ENCODE results near the gene NR1I3. TPM values are rescaled to one million over a fixed set of nuclear protein-coding genes. Genes with fewer than 3 reads are reported as not detected.

Gene NR1I3
- polyA plus RNA-seq, 1 of the 3 experiments (the other 2 are of a cell fraction) = not detected

DNA sequence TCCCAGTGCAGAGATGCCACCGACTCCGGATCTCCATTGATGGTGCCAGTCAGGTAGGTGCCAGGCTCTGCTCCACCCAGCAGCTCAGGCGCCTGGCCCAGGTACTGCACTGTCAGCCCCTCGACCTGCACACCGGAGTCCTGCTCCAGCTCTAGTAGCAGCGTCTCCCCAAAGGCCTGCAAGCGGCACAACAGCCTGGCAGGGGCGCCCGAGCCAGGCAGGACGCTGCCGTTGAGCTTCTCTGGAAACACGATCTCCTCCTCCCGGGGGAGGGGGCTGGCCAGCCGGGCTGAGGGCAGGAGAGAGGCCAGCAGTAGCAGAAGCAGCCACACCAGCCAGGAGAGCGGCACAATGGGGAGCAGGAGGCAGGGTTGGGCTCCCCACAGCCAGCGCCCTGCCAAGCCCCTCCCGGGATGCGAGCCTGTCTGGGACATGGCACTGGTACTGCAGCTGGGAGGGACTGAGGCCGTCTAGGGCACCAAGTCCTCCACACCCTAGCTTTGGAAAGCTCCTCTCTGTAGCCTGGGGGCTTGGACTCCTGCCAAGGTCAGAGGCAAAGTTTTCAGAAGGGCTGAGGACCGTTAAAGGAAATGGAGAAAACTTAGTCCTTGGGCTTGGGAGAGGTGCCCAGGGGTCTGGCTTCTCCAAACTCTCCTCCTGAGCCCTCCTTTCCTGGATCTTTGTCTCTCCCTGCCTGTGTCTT, 39.7 kb downstream of the NR1I3 start:
- Histone ChIP-seq H3K4me2 (peak overlapping the region; percentile 79), H3F3A (replicated peaks; ENCODE audit: insufficient read depth) (peaks cover 4% of the 10 kb centered on the region), H3K79me2 (ENCODE audit: insufficient read depth) (peaks cover 11% of the 10 kb centered on the region), H2AFZ (ENCODE audit: low read depth) (peak overlapping the region; percentile 94), H3K9me2 (no peaks in the 10 kb centered on the region), H3K36me3 (replicated peaks in 1 of 2; ENCODE audit: control insufficient read depth in 1 of 2, insufficient read depth in 2 of 2, low read length in 1 of 2) (peaks cover 0 to 2% of the 10 kb centered on the region in 2 experiments), H4K20me1 (ENCODE audit: insufficient read depth) (no peaks in the 10 kb centered on the region), H3K9ac (peak overlapping the region; percentile 66; the same call in 1 of the 2 replicates), H3K9me3 (no peaks in the 10 kb centered on the region), H3K27ac (ENCODE audit: low read depth in 2 of 2, low read length in 1 of 2) (peak overlapping the region; percentile 84 to 99), H3K4me1 (ENCODE audit: control insufficient read depth in 1 of 2, insufficient read depth in 2 of 2, low read depth in 1 of 2, low read length in 1 of 2) (peaks cover 29 to 73% of the 10 kb centered on the region in 2 experiments), H3K4me3 (ENCODE audit: low read depth in 2 of 2, low read length in 1 of 2) (peak overlapping the region; percentile 42 to 57), H3K27me3 (ENCODE audit: insufficient read depth) (no peaks in the 10 kb centered on the region)
- peak; percentile 71 for DNase-seq
- CTCF ChIA-PET = interaction anchor here (0.8 to 3.2 kb wide), 3 partner anchors 10 to 32 kb away, joined by 3 to 13 read pairs (median 7); partner anchors contain the start of genes PPOX and TOMM40L
- WGBS (ENCODE audit: low lambda C conversion rate) = 36% methylated on average over 13 of the region's 20 CpGs
- POLR2A ChIA-PET = interaction anchor here (0.7 to 1.3 kb wide), 4 partner anchors 13 to 191 kb away, joined by 3 to 5 read pairs (median 4); partner anchors contain the start of gene TOMM40L
- peak; percentile 41 for TF ChIP-seq NFIC (IDR thresholded peaks at IDR 0.05; ENCODE audit: borderline replicate concordance)
- 0 out of 2 replicates have a peak, but pooled peaks have one; percentile 34 for TF ChIP-seq MXI1 (IDR thresholded peaks at IDR 0.05; ENCODE audit: low read depth, low read length)
- TF ChIP-seq, protein P1, sequence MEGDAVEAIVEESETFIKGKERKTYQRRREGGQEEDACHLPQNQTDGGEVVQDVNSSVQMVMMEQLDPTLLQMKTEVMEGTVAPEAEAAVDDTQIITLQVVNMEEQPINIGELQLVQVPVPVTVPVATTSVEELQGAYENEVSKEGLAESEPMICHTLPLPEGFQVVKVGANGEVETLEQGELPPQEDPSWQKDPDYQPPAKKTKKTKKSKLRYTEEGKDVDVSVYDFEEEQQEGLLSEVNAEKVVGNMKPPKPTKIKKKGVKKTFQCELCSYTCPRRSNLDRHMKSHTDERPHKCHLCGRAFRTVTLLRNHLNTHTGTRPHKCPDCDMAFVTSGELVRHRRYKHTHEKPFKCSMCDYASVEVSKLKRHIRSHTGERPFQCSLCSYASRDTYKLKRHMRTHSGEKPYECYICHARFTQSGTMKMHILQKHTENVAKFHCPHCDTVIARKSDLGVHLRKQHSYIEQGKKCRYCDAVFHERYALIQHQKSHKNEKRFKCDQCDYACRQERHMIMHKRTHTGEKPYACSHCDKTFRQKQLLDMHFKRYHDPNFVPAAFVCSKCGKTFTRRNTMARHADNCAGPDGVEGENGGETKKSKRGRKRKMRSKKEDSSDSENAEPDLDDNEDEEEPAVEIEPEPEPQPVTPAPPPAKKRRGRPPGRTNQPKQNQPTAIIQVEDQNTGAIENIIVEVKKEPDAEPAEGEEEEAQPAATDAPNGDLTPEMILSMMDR (IDR thresholded peaks at IDR 0.05) = 0 out of 2 replicates have a peak, but pooled peaks have one; percentile 16
- TF ChIP-seq GABPA (IDR thresholded peaks at IDR 0.05; ENCODE audit: low read depth) = no peak
- no peak for TF ChIP-seq EZH2phosphoT487 (IDR thresholded peaks at IDR 0.05; ENCODE audit: borderline replicate concordance, low read depth)

DNA sequence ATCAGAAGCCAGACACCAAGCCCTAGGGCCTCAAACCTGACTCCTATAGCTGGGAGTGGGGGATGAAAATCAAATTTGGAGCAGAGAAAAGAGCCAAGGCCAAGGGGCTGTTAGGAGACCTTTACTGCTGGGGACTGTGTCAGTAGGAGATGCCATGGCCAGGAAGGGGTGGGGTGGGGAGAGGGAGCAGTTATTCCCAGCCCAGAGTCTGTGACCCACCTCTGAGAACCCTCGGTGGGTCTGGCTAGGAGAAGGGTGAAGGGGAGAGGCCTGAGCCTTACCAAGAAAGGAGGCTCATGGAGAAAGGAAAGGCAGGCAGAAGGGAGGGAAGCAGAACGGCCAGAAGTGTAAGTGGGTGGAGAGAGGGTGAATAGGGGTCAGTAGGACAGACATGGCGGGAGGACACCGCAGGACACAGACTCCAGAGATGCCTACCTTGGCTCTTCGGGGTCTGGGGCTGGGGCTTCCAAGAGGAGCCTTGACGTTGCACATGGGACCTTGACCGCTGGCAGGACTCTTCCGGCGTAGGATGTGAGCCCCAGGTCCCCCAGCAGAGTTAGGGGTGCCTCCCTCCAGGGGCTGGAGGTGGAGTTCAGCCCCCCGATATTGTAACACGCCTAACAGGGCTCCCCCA, 40.3 kb downstream of the NR1I3 start:
- CTCF ChIA-PET = interaction anchor here (0.8 to 7.0 kb wide), 6 partner anchors 11 to 184 kb away, joined by 3 to 62 read pairs (median 4); partner anchors contain the start of gene TOMM40L

More for the DNA sequence above, 40.3 kb downstream of the NR1I3 start:
- Histone ChIP-seq H3K27me3 (ENCODE audit: insufficient read depth) (no peaks in the 10 kb centered on the region), H3K27ac (ENCODE audit: low read depth in 2 of 2, low read length in 1 of 2) (peak overlapping the region; percentile 84 to 99), H3K9me3 (no peaks in the 10 kb centered on the region), H3K4me2 (peak overlapping the region; percentile 79), H3K36me3 (replicated peaks in 1 of 2; ENCODE audit: control insufficient read depth in 1 of 2, insufficient read depth in 2 of 2, low read length in 1 of 2) (peaks cover 0 to 4% of the 10 kb centered on the region in 2 experiments), H3K79me2 (ENCODE audit: insufficient read depth) (peaks cover 5% of the 10 kb centered on the region), H2AFZ (ENCODE audit: low read depth) (peak overlapping the region; percentile 94), H3K4me3 (ENCODE audit: low read depth in 2 of 2, low read length in 1 of 2) (peak overlapping the region; percentile 42 to 57), H3K9me2 (no peaks in the 10 kb centered on the region), H3K9ac (peak overlapping the region; percentile 66), H3K4me1 (ENCODE audit: control insufficient read depth in 1 of 2, insufficient read depth in 2 of 2, low read depth in 1 of 2, low read length in 1 of 2) (peaks cover 28 to 75% of the 10 kb centered on the region in 2 experiments), H4K20me1 (ENCODE audit: insufficient read depth) (no peaks in the 10 kb centered on the region), H3F3A (replicated peaks; ENCODE audit: insufficient read depth) (peaks cover 4% of the 10 kb centered on the region)
- TF ChIP-seq GABPA (IDR thresholded peaks at IDR 0.05; ENCODE audit: low read depth) (no peak), MXI1 (IDR thresholded peaks at IDR 0.05; ENCODE audit: low read depth, low read length) (no peak), NFIC (IDR thresholded peaks at IDR 0.05; ENCODE audit: borderline replicate concordance) (no peak), EP300 (IDR thresholded peaks at IDR 0.05; ENCODE audit: borderline replicate concordance in 1 of 2, low read depth in 1 of 2, low read length in 1 of 2) (0 out of 4 replicates have a peak, but pooled peaks of 1 of the 2 experiments have one; percentile 17), EZH2phosphoT487 (IDR thresholded peaks at IDR 0.05; ENCODE audit: borderline replicate concordance, low read depth) (no peak), MEF2A (IDR thresholded peaks at IDR 0.05; ENCODE audit: borderline replicate concordance, low read depth) (no peak), NRF1 (IDR thresholded peaks at IDR 0.05; ENCODE audit: low read depth, low read length) (no peak)
- no peak for DNase-seq
- POLR2A ChIA-PET = interaction anchor here (0.6 to 1.5 kb wide), 6 partner anchors 11 to 529 kb away, joined by 3 to 7 read pairs (median 4); partner anchors contain the start of genes PPOX and TOMM40L
- 56% methylated on average over 11 of the region's 11 CpGs for WGBS (ENCODE audit: low lambda C conversion rate)
